ENCODE results near the gene AGBL4.
"Not testable (repeated sequence)": the region's sequence is repeated elsewhere in the genome, so short reads cannot be mapped to it uniquely, and the experiment has no call there.

Gene AGBL4

GRCh38 chr1:49298304-49298703, 725.5 kb downstream of the AGBL4 start:
- no peak for DNase-seq

GRCh38 chr1:49297783-49298182, 726.0 kb downstream of the AGBL4 start:
- DNase-seq = no peak

- DNase-seq = no peak
Measured at GRCh38 chr1:49294539-49294938, 729.2 kb downstream of the AGBL4 start.

- no peak for DNase-seq
Measured at GRCh38 chr1:49293016-49293415, 730.7 kb downstream of the AGBL4 start.

GRCh38 chr1:49257211-49258049, 766.3 kb downstream of the AGBL4 start:
- DNase-seq = not testable (repeated sequence)

- DNase-seq = no peak
Measured at GRCh38 chr1:49252917-49253316, 770.8 kb downstream of the AGBL4 start.

- no peak for DNase-seq
Measured at GRCh38 chr1:49251019-49251784, 772.6 kb downstream of the AGBL4 start.

GRCh38 chr1:49240709-49241221, 783.0 kb downstream of the AGBL4 start:
- no peak for DNase-seq

GRCh38 chr1:49234988-49235387, 788.8 kb downstream of the AGBL4 start:
- DNase-seq = no peak

- no peak for DNase-seq
Measured at GRCh38 chr1:49229555-49229954, 794.2 kb downstream of the AGBL4 start.

- no peak for DNase-seq
Measured at GRCh38 chr1:49226758-49227157, 797.0 kb downstream of the AGBL4 start.

- DNase-seq = no peak
Measured at GRCh38 chr1:49225464-49225863, 798.3 kb downstream of the AGBL4 start.

GRCh38 chr1:49213301-49213700, 810.5 kb downstream of the AGBL4 start:
- peak; percentile 9 to 10 for DNase-seq

- DNase-seq = no peak
Measured at GRCh38 chr1:49208712-49209111, 815.0 kb downstream of the AGBL4 start.

- DNase-seq = no peak
Measured at GRCh38 chr1:49204720-49205119, 819.0 kb downstream of the AGBL4 start.

GRCh38 chr1:49200738-49201137, 823.0 kb downstream of the AGBL4 start:
- DNase-seq = no peak

GRCh38 chr1:49199564-49199963, 824.2 kb downstream of the AGBL4 start:
- no peak for DNase-seq

GRCh38 chr1:49197081-49197480, 826.7 kb downstream of the AGBL4 start:
- DNase-seq = no peak

- DNase-seq = no peak
Measured at GRCh38 chr1:49190138-49190537, 833.6 kb downstream of the AGBL4 start.

GRCh38 chr1:49187056-49187455, 836.7 kb downstream of the AGBL4 start:
- no peak for DNase-seq

- DNase-seq = no peak
Measured at GRCh38 chr1:49185450-49185980, 838.2 kb downstream of the AGBL4 start.

GRCh38 chr1:49183489-49183888, 840.3 kb downstream of the AGBL4 start:
- DNase-seq = no peak

- DNase-seq = no peak
Measured at GRCh38 chr1:49181033-49181432, 842.7 kb downstream of the AGBL4 start.
